H1 (cell line): ENCODE measurements around the gene OLFM2. TPM values are rescaled to one million over a fixed set of nuclear protein-coding genes. Genes with fewer than 3 reads are reported as not detected.

Experiments
- CTCF ChIA-PET: fragments of 300-600 bp; sonication (Branson Sonifier 250); formaldehyde crosslinking; loops from one replicate; lab custom pipeline; 2021; ENCODE audit not compliant: partially characterized antibody; lab: Charles Lee
- POLR2A ChIA-PET: fragments of 300-600 bp; sonication (Branson Sonifier 250); formaldehyde crosslinking; loops from one replicate; lab custom pipeline; 2021; ENCODE audit warnings: inconsistent platforms; ENCODE audit not compliant: partially characterized antibody; lab: Charles Lee
- DNase-seq, 2 experiments: peaks; one replicate each; pipeline versions ENCODE4 v3.0.0 to v3.0.0-alpha.2; 2010 to 2022; ENCODE audit warnings: low spot score in 2 of 2, low read depth in 1 of 2, mixed read lengths in 1 of 2
- FAIRE-seq: peaks from 2 replicates; lab custom pipeline; 2011; peaks lifted over from hg19 to GRCh38; lab: Jason Lieb, UNC
- H2AFZ ChIP-seq: 2 replicates; pipeline ENCODE4 v1.8.1; 2012; ENCODE audit warnings: low read length, inconsistent platforms
- H2AK5ac ChIP-seq: 2 replicates; pipeline ENCODE4 v1.6.1; 2013; ENCODE audit warnings: low read depth, low read length
- H2BK120ac ChIP-seq: replicated peaks from 2 replicates; pipeline ENCODE3; 2013; ENCODE audit warnings: low read depth, low read length, inconsistent platforms
- H2BK12ac ChIP-seq: 2 replicates; pipeline ENCODE4 v1.6.1; 2013; ENCODE audit warnings: low read depth, low read length
- H2BK15ac ChIP-seq: 2 replicates; pipeline ENCODE4 v1.6.1; 2013; ENCODE audit warnings: low read length
- H2BK20ac ChIP-seq: 2 replicates; pipeline ENCODE4 v1.6.1; 2013; ENCODE audit warnings: low read length
- H2BK5ac ChIP-seq: 2 replicates; pipeline ENCODE4 v1.6.1; 2013; ENCODE audit warnings: low read depth, low read length
- H3K14ac ChIP-seq: 2 replicates; pipeline ENCODE4 v1.6.1; 2013; ENCODE audit warnings: inconsistent platforms; ENCODE audit not compliant: insufficient read length
- H3K18ac ChIP-seq: 2 replicates; pipeline ENCODE4 v1.6.1; 2013; ENCODE audit warnings: low read length; ENCODE audit errors: extremely low read depth
- H3K23ac ChIP-seq: 2 replicates; pipeline ENCODE4 v1.6.1; 2013; ENCODE audit warnings: inconsistent platforms; ENCODE audit not compliant: insufficient read length
- H3K23me2 ChIP-seq: 2 replicates; pipeline ENCODE4 v1.6.1; 2013; ENCODE audit warnings: low read depth, low read length
- H3K27ac ChIP-seq: 2 replicates; pipeline ENCODE4 v1.6.1; 2011; ENCODE audit warnings: low read depth, low read length, inconsistent platforms
- H3K27me3 ChIP-seq, 4 experiments: replicated peaks in 1 of 4; 1 replicate in 1 of 4; 2 replicates in 3 of 4; pipeline versions ENCODE4 v1.6.1 to v1.8.1; 2011 to 2013; ENCODE audit warnings: low read length in 3 of 4, mild to moderate bottlenecking in 3 of 4, inconsistent platforms in 2 of 4, mixed read lengths in 2 of 4, moderate library complexity in 1 of 4; ENCODE audit not compliant: control insufficient read depth in 3 of 4, insufficient read depth in 3 of 4; ENCODE audit errors: extremely low read depth in 1 of 4
- H3K36me3 ChIP-seq, 4 experiments: 2 replicates each; pipeline versions ENCODE4 v1.6.1 to v1.8.1; 2011 to 2013; ENCODE audit warnings: mild to moderate bottlenecking in 4 of 4, low read length in 3 of 4, moderate library complexity in 2 of 4, control low read depth in 1 of 4, inconsistent platforms in 1 of 4; ENCODE audit not compliant: insufficient read depth in 4 of 4, control insufficient read depth in 2 of 4
- H3K4ac ChIP-seq: replicated peaks from 2 replicates; pipeline ENCODE3; 2013; ENCODE audit warnings: low read length, low read depth, mixed read lengths, inconsistent platforms; ENCODE audit not compliant: insufficient read length
- H3K4me1 ChIP-seq, 4 experiments: replicated peaks in 1 of 4; 1 replicate in 1 of 4; 2 replicates in 3 of 4; pipeline versions ENCODE4 v1.6.1 to v1.8.1; 2011 to 2013; ENCODE audit warnings: low read length in 3 of 4, inconsistent platforms in 2 of 4, mixed read lengths in 1 of 4; ENCODE audit not compliant: insufficient read depth in 4 of 4, control insufficient read depth in 3 of 4
- H3K4me2 ChIP-seq, 2 experiments: 2 replicates each; pipeline versions ENCODE4 v1.6.1 to v1.8.1; 2011 to 2013; ENCODE audit warnings: low read depth in 2 of 2, low read length in 2 of 2, control low read depth in 1 of 2, inconsistent platforms in 1 of 2, mild to moderate bottlenecking in 1 of 2; ENCODE audit not compliant: insufficient read depth in 1 of 2
- H3K4me3 ChIP-seq, 4 experiments: fragments of 200-600, 300-600 bp in 1 of 4; sonication (generic), shearing (Covaris generic), sonication (Bioruptor Twin) in 1 of 4; 2 replicates each; pipeline versions ENCODE4 v1.5.1 to v1.8.1; 2011 to 2016; ENCODE audit warnings: low read length in 4 of 4, low read depth in 3 of 4, control low read depth in 2 of 4, inconsistent platforms in 2 of 4, mild to moderate bottlenecking in 2 of 4, mixed read lengths in 1 of 4, moderate library complexity in 1 of 4; ENCODE audit not compliant: insufficient read depth in 2 of 4; ENCODE audit errors: extremely low read depth in 1 of 4
- H3K56ac ChIP-seq: replicated peaks from 2 replicates; pipeline ENCODE3; 2013; ENCODE audit warnings: low read depth, mild to moderate bottlenecking, mixed read lengths, low read length, inconsistent platforms; ENCODE audit not compliant: insufficient read length
- H3K79me1 ChIP-seq: 2 replicates; pipeline ENCODE4 v1.6.1; 2013; ENCODE audit warnings: low read depth, low read length, control low read depth
- H3K79me2 ChIP-seq, 2 experiments: 2 replicates each; pipeline versions ENCODE4 v1.6.1 to v1.8.1; 2012 to 2013; ENCODE audit warnings: low read length in 2 of 2, mild to moderate bottlenecking in 2 of 2, inconsistent platforms in 1 of 2; ENCODE audit not compliant: insufficient read depth in 2 of 2, control insufficient read depth in 1 of 2
- H3K9ac ChIP-seq, 4 experiments: replicated peaks in 1 of 4; 1 replicate in 1 of 4; 2 replicates in 3 of 4; pipeline versions ENCODE4 v1.6.1 to v1.8.1; 2011 to 2013; ENCODE audit warnings: low read depth in 3 of 4, low read length in 3 of 4, control low read depth in 2 of 4, mild to moderate bottlenecking in 2 of 4, moderate library complexity in 2 of 4, inconsistent platforms in 1 of 4; ENCODE audit errors: extremely low read depth in 1 of 4
- H3K9me3 ChIP-seq, 2 experiments: 2 replicates each; pipeline versions ENCODE4 v1.6.1 to v1.8.1; 2012 to 2013; ENCODE audit warnings: mild to moderate bottlenecking in 2 of 2, moderate library complexity in 2 of 2, control low read depth in 1 of 2, inconsistent platforms in 1 of 2, low read depth in 1 of 2, low read length in 1 of 2, mixed read lengths in 1 of 2; ENCODE audit not compliant: insufficient read depth in 2 of 2
- H4K20me1 ChIP-seq, 2 experiments: replicated peaks in 1 of 2; 2 replicates each; pipeline versions ENCODE3 to v1.8.1; 2011 to 2013; ENCODE audit warnings: inconsistent platforms in 2 of 2, low read length in 2 of 2, mild to moderate bottlenecking in 1 of 2; ENCODE audit not compliant: insufficient read depth in 2 of 2, control insufficient read depth in 1 of 2
- H4K5ac ChIP-seq: 2 replicates; pipeline ENCODE4 v1.6.1; 2013; ENCODE audit warnings: low read length, low read depth, mixed read lengths, inconsistent platforms; ENCODE audit not compliant: insufficient read length
- H4K8ac ChIP-seq: 2 replicates; pipeline ENCODE4 v1.8.0; 2013; ENCODE audit warnings: mild to moderate bottlenecking, moderate library complexity, low read length, inconsistent platforms; ENCODE audit not compliant: insufficient read depth; ENCODE audit errors: extremely low read depth
- H4K91ac ChIP-seq: replicated peaks from 2 replicates; pipeline ENCODE3; 2013; ENCODE audit warnings: low read length, mixed read lengths, inconsistent platforms; ENCODE audit not compliant: insufficient read length
- BCL11A ChIP-seq, 2 experiments: IDR thresholded peaks; one replicate each; pipeline ENCODE4 v1.6.1; 2011; ENCODE audit warnings: low read depth in 2 of 2, low read length in 2 of 2, mild to moderate bottlenecking in 2 of 2
- CBX5 ChIP-seq: fragments of 300-800, 300-1000 bp; sonication (generic); IDR thresholded peaks from 2 replicates; pipeline ENCODE4 v1.7.1; 2016; ENCODE audit warnings: antibody characterized with exemption, low read length, low read depth
- CTBP2 ChIP-seq: IDR thresholded peaks from 2 replicates; pipeline ENCODE4 v1.7.0; 2011; ENCODE audit warnings: borderline replicate concordance, mild to moderate bottlenecking, moderate library complexity, mixed read lengths, low read length; ENCODE audit not compliant: insufficient read depth, insufficient read length
- EGR1 ChIP-seq: IDR thresholded peaks from 2 replicates; pipeline ENCODE4 v1.6.1; 2011; ENCODE audit warnings: low read depth, low read length, borderline replicate concordance
- GABPA ChIP-seq: IDR thresholded peaks from 2 replicates; pipeline ENCODE4 v1.6.1; 2011; ENCODE audit warnings: mild to moderate bottlenecking, low read length, moderate library complexity, borderline replicate concordance; ENCODE audit not compliant: insufficient read depth
- JUND ChIP-seq: IDR thresholded peaks from 2 replicates; pipeline ENCODE4 v1.6.1; 2011; ENCODE audit warnings: mild to moderate bottlenecking, improper control_type of control experiment, low read length
- POU5F1 ChIP-seq: IDR thresholded peaks from 2 replicates; pipeline ENCODE4 v1.6.1; 2011; ENCODE audit warnings: low read depth, mild to moderate bottlenecking, low read length, moderate library complexity
- SP1 ChIP-seq: IDR thresholded peaks from 2 replicates; pipeline ENCODE4 v1.6.1; 2011; ENCODE audit warnings: low read depth, low read length
- SP4 ChIP-seq: IDR thresholded peaks from 2 replicates; pipeline ENCODE4 v1.6.1; 2012; ENCODE audit warnings: low read length, inconsistent platforms
- TAF1 ChIP-seq: IDR thresholded peaks from 2 replicates; pipeline ENCODE4 v1.6.1; 2011; ENCODE audit warnings: mild to moderate bottlenecking, low read depth, low read length
- TAF7 ChIP-seq: optimal IDR thresholded peaks from 2 replicates; pipeline ENCODE3; 2011; ENCODE audit warnings: low read depth, mild to moderate bottlenecking, inconsistent platforms, low read length, moderate library complexity, borderline replicate concordance
- TBP ChIP-seq: IDR thresholded peaks from 2 replicates; pipeline ENCODE4 v1.6.1; 2011; ENCODE audit warnings: low read depth, low read length, improper control_type of control experiment
- YY1 ChIP-seq: IDR thresholded peaks from 2 replicates; pipeline ENCODE4 v1.6.1; 2011; ENCODE audit warnings: low read depth, mild to moderate bottlenecking, low read length
- WGBS, 2 experiments: shearing (Covaris generic) in 1 of 2; methylation state at CpG; one replicate each; pipeline versions ENCODE4 v1.1.6 to v1.1.7; 2013 to 2015; ENCODE audit warnings: low lambda C conversion rate in 2 of 2, mixed read lengths in 2 of 2, inconsistent platforms in 1 of 2, low coverage in 1 of 2, missing lambda C conversion rate in 1 of 2; ENCODE audit not compliant: insufficient replicate concordance in 2 of 2, insufficient coverage in 1 of 2, insufficient read length in 1 of 2; ENCODE audit errors: extremely low coverage in 1 of 2, missing lambda C conversion rate in 1 of 2; 5-methylcytosine and 5-hydroxymethylcytosine counted together
- polyA plus RNA-seq, 7 experiments: library from polyadenylated mRNA; depleted of rRNA in 3 of 7; stranded (reverse) in 5 of 7; unstranded in 2 of 7; fragments of >200 nt in 5 of 7; fragments of 200-250 nt in 2 of 7; gene quantifications; 1 replicate in 5 of 7; 2 replicates in 1 of 7; 4 replicates in 1 of 7; pipeline versions ENCODE4 v1.2.1 to v1.2.3, GENCODE V29; 2011 to 2013; ENCODE audit warnings: missing spikeins in 2 of 7, mixed read lengths in 2 of 7
- total RNA-seq: library from RNA; stranded (reverse); fragmentation: NEBNext Ultra II Directional; extraction: Animal tissue kit (Norgen Biotek cat#: 25700); gene quantifications from 2 replicates; pipeline ENCODE4 v1.2.1, GENCODE V29; 2021
- TF ChIP-seq, protein P1 (sequence below): IDR thresholded peaks from 2 replicates; pipeline ENCODE4 v1.6.1; 2012; ENCODE audit warnings: inconsistent platforms

The OLFM2 gene
- total and polyA plus RNA-seq, 2 of the 8 experiments (the other 6 are each of a cell fraction or from before 2014, with no cell fraction given), result 68.2 to 151 TPM

DNA sequence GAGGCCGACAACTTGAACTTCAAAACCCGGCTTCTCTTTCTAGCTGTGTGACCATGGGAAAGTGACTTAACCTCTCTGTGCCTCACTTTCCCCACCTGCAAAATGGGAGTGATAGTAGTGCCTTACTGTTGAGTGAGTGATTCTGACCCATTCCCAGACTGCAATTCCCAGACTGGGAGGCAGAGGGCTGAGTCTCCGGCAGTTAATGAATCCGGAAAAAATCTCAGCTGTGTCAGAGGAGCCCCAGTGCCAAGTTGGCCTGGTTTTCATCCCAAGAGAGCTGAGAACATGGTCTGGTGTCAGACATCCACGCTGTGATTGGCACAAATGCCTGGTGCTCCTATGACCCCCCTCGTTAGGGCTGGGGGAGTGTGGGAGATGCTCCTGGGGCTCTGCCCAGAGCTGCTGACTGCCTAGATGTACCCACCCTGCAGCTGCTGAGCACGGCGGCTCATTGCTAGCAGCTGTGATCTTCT lies 51.2 kb downstream of the OLFM2 start:
- Histone ChIP-seq H2BK12ac (no peak overlapping the region), H2AFZ (no peak overlapping the region), H4K8ac (no peak overlapping the region; the same call in 1 of the 2 replicates), H3K56ac (no peak overlapping the region), H3K4ac (no peak overlapping the region), H2BK5ac (no peak overlapping the region), H3K9ac (no peak overlapping the region), H3K4me2 (no peak overlapping the region), H4K5ac (no peak overlapping the region), H4K20me1 (peaks cover 3 to 10% of the 10 kb centered on the region in 2 experiments), H3K79me1 (peaks cover 4% of the 10 kb centered on the region), H3K4me1 (peaks cover 0 to 8% (median 0%) of the 10 kb centered on the region in 4 experiments; a peak in 4 of 7 replicates), H3K9me3 (no peaks in the 10 kb centered on the region), H3K23me2 (no peaks in the 10 kb centered on the region), H2AK5ac (no peak overlapping the region), H3K18ac (no peak overlapping the region), H3K14ac (no peak overlapping the region), H2BK15ac (no peak overlapping the region), H3K23ac (no peak overlapping the region), H2BK120ac (no peak overlapping the region), H3K79me2 (no peaks in the 10 kb centered on the region; a peak in 1 of 4 replicates), H4K91ac (no peak overlapping the region), H3K27me3 (no peaks in the 10 kb centered on the region), H3K36me3 (no peaks in the 10 kb centered on the region), H3K27ac (no peak overlapping the region), H2BK20ac (no peak overlapping the region), H3K4me3 (no peak overlapping the region)
- FAIRE-seq, result no peak
- WGBS, 2 experiments, result 74% methylated on average over 8 of the region's 8 CpGs; no CpG with 5 or more reads in 1 of the 2 experiments
- CTCF ChIA-PET, result interaction anchor here (0.8 to 4.4 kb wide), 13 partner anchors 9 to 142 kb away, joined by 3 to 25 read pairs (median 5); no protein-coding TSS in a partner anchor
- DNase-seq, result no peak
- POLR2A ChIA-PET, result interaction anchor here (0.6 to 2.2 kb wide), 5 partner anchors 11 to 215 kb away, joined by 3 to 12 read pairs (median 9); no protein-coding TSS in a partner anchor
- TF ChIP-seq TAF7 (no peak), TAF1 (no peak), SP4 (no peak), EGR1 (no peak), CTBP2 (no peak), SP1 (no peak), YY1 (no peak), TBP (no peak), JUND (no peak), POU5F1 (no peak), CBX5 (no peak), BCL11A (IDR thresholded peaks at IDR 0.05; ENCODE audit: low read depth in 2 of 2, low read length in 2 of 2) (no peak), GABPA (no peak)
- TF ChIP-seq, protein P1, sequence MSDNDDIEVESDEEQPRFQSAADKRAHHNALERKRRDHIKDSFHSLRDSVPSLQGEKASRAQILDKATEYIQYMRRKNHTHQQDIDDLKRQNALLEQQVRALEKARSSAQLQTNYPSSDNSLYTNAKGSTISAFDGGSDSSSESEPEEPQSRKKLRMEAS, result no peak
